Epithelial cell of prostate (primary cell): ENCODE results near the gene NPIPB4.
A peak's percentile ranks its signal among the peaks of the same experiment; 100 is the strongest.
"Not testable (repeated sequence)": the region's sequence is repeated elsewhere in the genome, so short reads cannot be mapped to it uniquely, and the experiment has no call there.

ENCODE experiments used
- DNase-seq: peaks from one replicate; pipeline ENCODE4 v3.0.0-alpha.2; 2011; ENCODE audit warnings: low read depth, low spot score
- H3K27ac ChIP-seq: fragments of 450-650 bp; 2 replicates; pipeline ENCODE4 v1.5.1; 2017; ENCODE audit warnings: mild to moderate bottlenecking

Gene NPIPB4

GRCh38 chr16:21857656-21858055 lies at the start of gene NPIPB4:
Gene NPIPB4, minus strand, starts transcription at chr16:21857756. Its CDS starts 378 bp downstream, at chr16:21857378.
- H3K27ac ChIP-seq, DNase-seq: not testable (repeated sequence)

GRCh38 chr16:21898998-21899397 lies 41.4 kb upstream of the NPIPB4 start:
- not testable (repeated sequence) for DNase-seq

GRCh38 chr16:21881988-21882387 lies 24.4 kb upstream of the NPIPB4 start:
- not testable (repeated sequence) for H3K27ac ChIP-seq, DNase-seq

More at GRCh38 chr16:21898998-21899397, 41.4 kb upstream of the NPIPB4 start:
- H3K27ac ChIP-seq: not testable (repeated sequence)

GRCh38 chr16:21837186-21837585 lies 20.4 kb downstream of the NPIPB4 start:
- DNase-seq, H3K27ac ChIP-seq: not testable (repeated sequence)

- DNase-seq, H3K27ac ChIP-seq: not testable (repeated sequence)
Measured at GRCh38 chr16:21836334-21836733, 21.2 kb downstream of the NPIPB4 start.

GRCh38 chr16:21835747-21836146 lies 21.8 kb downstream of the NPIPB4 start:
- not testable (repeated sequence) for H3K27ac ChIP-seq, DNase-seq

GRCh38 chr16:21834211-21834610 lies 23.3 kb downstream of the NPIPB4 start:
- not testable (repeated sequence) for H3K27ac ChIP-seq, DNase-seq

GRCh38 chr16:21829929-21830328 lies 27.6 kb downstream of the NPIPB4 start:
- DNase-seq, H3K27ac ChIP-seq: not testable (repeated sequence)

- H3K27ac ChIP-seq, DNase-seq: not testable (repeated sequence)
Measured at GRCh38 chr16:21826067-21826706, 31.4 kb downstream of the NPIPB4 start.

- H3K27ac ChIP-seq, DNase-seq: not testable (repeated sequence)
Measured at GRCh38 chr16:21825526-21825925, 32.0 kb downstream of the NPIPB4 start.

GRCh38 chr16:21823258-21823657 lies 34.3 kb downstream of the NPIPB4 start:
- DNase-seq, H3K27ac ChIP-seq: not testable (repeated sequence)

GRCh38 chr16:21820908-21821465 lies 36.6 kb downstream of the NPIPB4 start:
- not testable (repeated sequence) for DNase-seq
- peak overlapping the region; percentile 41 for H3K27ac ChIP-seq

GRCh38 chr16:21820028-21820907 lies 37.3 kb downstream of the NPIPB4 start:
- H3K27ac ChIP-seq: peak overlapping the region; percentile 41
- DNase-seq: not testable (repeated sequence)

GRCh38 chr16:21819617-21820016 lies 37.9 kb downstream of the NPIPB4 start:
- H3K27ac ChIP-seq: peak overlapping the region; percentile 41
- not testable (repeated sequence) for DNase-seq

- H3K27ac ChIP-seq, DNase-seq: not testable (repeated sequence)
Measured at GRCh38 chr16:21817012-21817411, 40.5 kb downstream of the NPIPB4 start.

- DNase-seq, H3K27ac ChIP-seq: not testable (repeated sequence)
Measured at GRCh38 chr16:21815694-21816093, 41.9 kb downstream of the NPIPB4 start.

- H3K27ac ChIP-seq: not testable (repeated sequence)
Measured at GRCh38 chr16:21802375-21802663, 55.2 kb downstream of the NPIPB4 start.

GRCh38 chr16:21801538-21802374 lies 55.8 kb downstream of the NPIPB4 start:
- DNase-seq, H3K27ac ChIP-seq: not testable (repeated sequence)

More at GRCh38 chr16:21802375-21802663, 55.2 kb downstream of the NPIPB4 start:
- not testable (repeated sequence) for DNase-seq

- H3K27ac ChIP-seq, DNase-seq: not testable (repeated sequence)
Measured at GRCh38 chr16:21798601-21799000, 59.0 kb downstream of the NPIPB4 start.

GRCh38 chr16:21793310-21793709 lies 64.2 kb downstream of the NPIPB4 start:
- not testable (repeated sequence) for DNase-seq, H3K27ac ChIP-seq
